ENCODE data around the gene RNF175.

The RNF175 gene

GRCh38 chr4:153777421-153777820 is 17.6 kb upstream of the RNF175 start:
- Histone ChIP-seq H3K36me3 (ENCODE audit: insufficient read depth, low read length) (no peaks in the 10 kb centered on the region; the same call in 1 of the 2 replicates), H3K9me3 (ENCODE audit: control insufficient read depth, insufficient read depth, low read length) (no peaks in the 10 kb centered on the region), H3K9ac (ENCODE audit: low read depth, low read length) (no peak overlapping the region), H3K4me1 (ENCODE audit: insufficient read depth, low read length) (peaks cover 8% of the 10 kb centered on the region; the same call in 1 of the 2 replicates)

GRCh38 chr4:153776601-153777000 is 16.8 kb upstream of the RNF175 start:
- Histone ChIP-seq H3K9me3 (ENCODE audit: control insufficient read depth, insufficient read depth, low read length) (no peaks in the 10 kb centered on the region), H3K36me3 (ENCODE audit: insufficient read depth, low read length) (no peaks in the 10 kb centered on the region), H3K4me1 (ENCODE audit: insufficient read depth, low read length) (0 out of 2 replicates have a peak, but pooled peaks cover 2% of the 10 kb centered on the region), H3K9ac (ENCODE audit: low read depth, low read length) (no peak overlapping the region)

- no peak overlapping the region for H3K9ac ChIP-seq (ENCODE audit: low read depth, low read length)
- H3K9me3 ChIP-seq (ENCODE audit: control insufficient read depth, insufficient read depth, low read length): no peaks in the 10 kb centered on the region; the same call in 1 of the 2 replicates
- H3K4me1 ChIP-seq (ENCODE audit: insufficient read depth, low read length): no peaks in the 10 kb centered on the region
- H3K36me3 ChIP-seq (ENCODE audit: insufficient read depth, low read length): no peaks in the 10 kb centered on the region
These were observed 13.4 kb upstream of the RNF175 start for GRCh38 chr4:153773236-153773690.

- H3K36me3 ChIP-seq (ENCODE audit: insufficient read depth, low read length): no peaks in the 10 kb centered on the region
- no peaks in the 10 kb centered on the region for H3K4me1 ChIP-seq (ENCODE audit: insufficient read depth, low read length)
- no peak overlapping the region for H3K9ac ChIP-seq (ENCODE audit: low read depth, low read length)
- no peaks in the 10 kb centered on the region; the same call in 1 of the 2 replicates for H3K9me3 ChIP-seq (ENCODE audit: control insufficient read depth, insufficient read depth, low read length)
These were observed 11.2 kb upstream of the RNF175 start for GRCh38 chr4:153771046-153771445.

- Histone ChIP-seq H3K4me1 (ENCODE audit: insufficient read depth, low read length) (peaks cover 16% of the 10 kb centered on the region), H3K9ac (ENCODE audit: low read depth, low read length) (no peak overlapping the region), H3K9me3 (ENCODE audit: control insufficient read depth, insufficient read depth, low read length) (no peaks in the 10 kb centered on the region; the same call in 1 of the 2 replicates), H3K36me3 (ENCODE audit: insufficient read depth, low read length) (no peaks in the 10 kb centered on the region)
These were observed 6.9 kb upstream of the RNF175 start for GRCh38 chr4:153766758-153767157.

- Histone ChIP-seq H3K9ac (ENCODE audit: low read depth, low read length) (no peak overlapping the region), H3K9me3 (ENCODE audit: control insufficient read depth, insufficient read depth, low read length) (no peaks in the 10 kb centered on the region), H3K4me1 (ENCODE audit: insufficient read depth, low read length) (peaks cover 16% of the 10 kb centered on the region), H3K36me3 (ENCODE audit: insufficient read depth, low read length) (no peaks in the 10 kb centered on the region)
These were observed 6.1 kb upstream of the RNF175 start for GRCh38 chr4:153765894-153766293.

GRCh38 chr4:153764601-153765368 is 5.0 kb upstream of the RNF175 start:
- peaks cover 16% of the 10 kb centered on the region for H3K4me1 ChIP-seq (ENCODE audit: insufficient read depth, low read length)
- H3K36me3 ChIP-seq (ENCODE audit: insufficient read depth, low read length): no peaks in the 10 kb centered on the region
- no peak overlapping the region for H3K9ac ChIP-seq (ENCODE audit: low read depth, low read length)
- no peaks in the 10 kb centered on the region for H3K9me3 ChIP-seq (ENCODE audit: control insufficient read depth, insufficient read depth, low read length)

GRCh38 chr4:153763404-153763803 is 3.6 kb upstream of the RNF175 start:
- no peaks in the 10 kb centered on the region for H3K36me3 ChIP-seq (ENCODE audit: insufficient read depth, low read length)
- no peak overlapping the region for H3K9ac ChIP-seq (ENCODE audit: low read depth, low read length)
- peaks cover 18% of the 10 kb centered on the region for H3K4me1 ChIP-seq (ENCODE audit: insufficient read depth, low read length)
- H3K9me3 ChIP-seq (ENCODE audit: control insufficient read depth, insufficient read depth, low read length): no peaks in the 10 kb centered on the region

GRCh38 chr4:153758688-153759406 is 977 bp downstream of the RNF175 start:
- no peaks in the 10 kb centered on the region for H3K9me3 ChIP-seq (ENCODE audit: control insufficient read depth, insufficient read depth, low read length)
- peak overlapping the region; percentile 73 for H3K9ac ChIP-seq (ENCODE audit: low read depth, low read length)
- peaks cover 23% of the 10 kb centered on the region for H3K4me1 ChIP-seq (ENCODE audit: insufficient read depth, low read length)
- no peaks in the 10 kb centered on the region; the same call in 1 of the 2 replicates for H3K36me3 ChIP-seq (ENCODE audit: insufficient read depth, low read length)

- Histone ChIP-seq H3K4me1 (ENCODE audit: insufficient read depth, low read length) (peaks cover 18% of the 10 kb centered on the region), H3K9me3 (ENCODE audit: control insufficient read depth, insufficient read depth, low read length) (no peaks in the 10 kb centered on the region), H3K36me3 (ENCODE audit: insufficient read depth, low read length) (no peaks in the 10 kb centered on the region; the same call in 1 of the 2 replicates), H3K9ac (ENCODE audit: low read depth, low read length) (no peak overlapping the region)
These were observed 1.7 kb downstream of the RNF175 start for GRCh38 chr4:153758136-153758535.

GRCh38 chr4:153757407-153757806 is 2.4 kb downstream of the RNF175 start:
- Histone ChIP-seq H3K9me3 (ENCODE audit: control insufficient read depth, insufficient read depth, low read length) (no peaks in the 10 kb centered on the region), H3K36me3 (ENCODE audit: insufficient read depth, low read length) (no peaks in the 10 kb centered on the region; the same call in 1 of the 2 replicates), H3K4me1 (ENCODE audit: insufficient read depth, low read length) (peaks cover 18% of the 10 kb centered on the region), H3K9ac (ENCODE audit: low read depth, low read length) (no peak overlapping the region)

GRCh38 chr4:153755186-153755585 is 4.6 kb downstream of the RNF175 start:
- H3K9me3 ChIP-seq (ENCODE audit: control insufficient read depth, insufficient read depth, low read length): no peaks in the 10 kb centered on the region
- no peaks in the 10 kb centered on the region; the same call in 1 of the 2 replicates for H3K36me3 ChIP-seq (ENCODE audit: insufficient read depth, low read length)
- H3K9ac ChIP-seq (ENCODE audit: low read depth, low read length): no peak overlapping the region
- H3K4me1 ChIP-seq (ENCODE audit: insufficient read depth, low read length): peaks cover 18% of the 10 kb centered on the region

- Histone ChIP-seq H3K9ac (ENCODE audit: low read depth, low read length) (no peak overlapping the region), H3K4me1 (ENCODE audit: insufficient read depth, low read length) (no peaks in the 10 kb centered on the region), H3K9me3 (ENCODE audit: control insufficient read depth, insufficient read depth, low read length) (no peaks in the 10 kb centered on the region), H3K36me3 (ENCODE audit: insufficient read depth, low read length) (no peaks in the 10 kb centered on the region; the same call in 1 of the 2 replicates)
These were observed 9.5 kb downstream of the RNF175 start for GRCh38 chr4:153750197-153750817.

- no peaks in the 10 kb centered on the region for H3K9me3 ChIP-seq (ENCODE audit: control insufficient read depth, insufficient read depth, low read length)
- H3K4me1 ChIP-seq (ENCODE audit: insufficient read depth, low read length): no peaks in the 10 kb centered on the region
- H3K9ac ChIP-seq (ENCODE audit: low read depth, low read length): no peak overlapping the region
- no peaks in the 10 kb centered on the region for H3K36me3 ChIP-seq (ENCODE audit: insufficient read depth, low read length)
These were observed 11.4 kb downstream of the RNF175 start for GRCh38 chr4:153748378-153748777.

Measured in ES-I3 (cell line).